OCI-LY3 (cell line): ENCODE results near the gene UBA6.

Experiments
- H2AFZ ChIP-seq: fragments of 200-600, 300-600 bp; shearing (Covaris generic); 2 replicates; pipeline ENCODE4 v1.6.0; 2014; ENCODE audit warnings: antibody characterized with exemption, low read depth, low read length
- H3K27ac ChIP-seq: fragments of 200-600, 300-600 bp; sonication (generic); 2 replicates; pipeline ENCODE4 v1.5.1; 2014; ENCODE audit warnings: mild to moderate bottlenecking, low read length, moderate library complexity, mixed read lengths
- H3K27me3 ChIP-seq: fragments of 200-600, 300-600 bp; sonication (generic); 2 replicates; pipeline ENCODE4 v1.6.1; 2014; ENCODE audit warnings: low read depth, low read length, mixed read lengths
- H3K36me3 ChIP-seq: fragments of 200-600, 300-600 bp; sonication (generic); replicated peaks from 2 replicates; pipeline ENCODE3; 2014; ENCODE audit warnings: low read depth, low read length, mixed read lengths
- H3K4me1 ChIP-seq: fragments of 300-600, 200-600 bp; sonication (generic); 2 replicates; pipeline ENCODE4 v1.6.1; 2014; ENCODE audit warnings: low read length, mixed read lengths
- H3K4me2 ChIP-seq: fragments of 200-600, 300-600 bp; sonication (generic); 2 replicates; pipeline ENCODE4 v1.6.1; 2014; ENCODE audit warnings: low read length, mixed read lengths
- H3K4me3 ChIP-seq: fragments of 300-600, 200-600 bp; sonication (generic); 2 replicates; pipeline ENCODE4 v1.5.1; 2014; ENCODE audit warnings: antibody characterized with exemption, mild to moderate bottlenecking, low read length, moderate library complexity
- H3K79me2 ChIP-seq: fragments of 300-600, 200-600 bp; shearing (Covaris generic); 2 replicates; pipeline ENCODE4 v1.6.1; 2014; ENCODE audit warnings: mild to moderate bottlenecking, low read length, mixed read lengths
- H3K9ac ChIP-seq: fragments of 300-600, 200-600 bp; shearing (Covaris generic); 2 replicates; pipeline ENCODE4 v1.6.0; 2014; ENCODE audit warnings: mild to moderate bottlenecking, low read length, moderate library complexity
- H3K9me3 ChIP-seq: fragments of 200-600, 300-600 bp; shearing (Covaris generic); 2 replicates; pipeline ENCODE4 v1.6.1; 2014; ENCODE audit warnings: low read length, mixed read lengths; ENCODE audit not compliant: insufficient read depth
- H4K20me1 ChIP-seq: fragments of 200-600, 300-600 bp; sonication (generic); 2 replicates; pipeline ENCODE4 v1.6.1; 2016; ENCODE audit warnings: low read length, mixed read lengths; ENCODE audit not compliant: insufficient read depth
- CTCF ChIP-seq: fragments of 200-600, 300-600 bp; sonication (generic); IDR thresholded peaks from 2 replicates; pipeline ENCODE4 v1.5.1; 2014; ENCODE audit warnings: antibody characterized with exemption, low read length, low read depth
- EZH2phosphoT487 ChIP-seq: fragments of 200-600 bp; shearing (Covaris generic); IDR thresholded peaks from 2 replicates; pipeline ENCODE4 v1.6.1; 2018; ENCODE audit warnings: antibody characterized with exemption, mixed run types, low read depth

The UBA6 gene

GRCh38 chr4:67576059-67576466 is 124.9 kb downstream of the UBA6 start:
- no peaks in the 10 kb centered on the region for H3K79me2 ChIP-seq
- H3K4me1 ChIP-seq: peaks cover 26% of the 10 kb centered on the region
- H3K9me3 ChIP-seq: no peaks in the 10 kb centered on the region
- H2AFZ ChIP-seq: peak overlapping the region; percentile 98
- H3K4me2 ChIP-seq: peak overlapping the region; percentile 85
- peak overlapping the region; percentile 75 for H3K27ac ChIP-seq
- peak overlapping the region; percentile 74 for H3K4me3 ChIP-seq
- peak overlapping the region; percentile 60 for H3K9ac ChIP-seq
- H4K20me1 ChIP-seq: no peaks in the 10 kb centered on the region
- H3K36me3 ChIP-seq: no peaks in the 10 kb centered on the region
- TF ChIP-seq EZH2phosphoT487 (no peak), CTCF (no peak)
- H3K27me3 ChIP-seq: no peaks in the 10 kb centered on the region

DNA sequence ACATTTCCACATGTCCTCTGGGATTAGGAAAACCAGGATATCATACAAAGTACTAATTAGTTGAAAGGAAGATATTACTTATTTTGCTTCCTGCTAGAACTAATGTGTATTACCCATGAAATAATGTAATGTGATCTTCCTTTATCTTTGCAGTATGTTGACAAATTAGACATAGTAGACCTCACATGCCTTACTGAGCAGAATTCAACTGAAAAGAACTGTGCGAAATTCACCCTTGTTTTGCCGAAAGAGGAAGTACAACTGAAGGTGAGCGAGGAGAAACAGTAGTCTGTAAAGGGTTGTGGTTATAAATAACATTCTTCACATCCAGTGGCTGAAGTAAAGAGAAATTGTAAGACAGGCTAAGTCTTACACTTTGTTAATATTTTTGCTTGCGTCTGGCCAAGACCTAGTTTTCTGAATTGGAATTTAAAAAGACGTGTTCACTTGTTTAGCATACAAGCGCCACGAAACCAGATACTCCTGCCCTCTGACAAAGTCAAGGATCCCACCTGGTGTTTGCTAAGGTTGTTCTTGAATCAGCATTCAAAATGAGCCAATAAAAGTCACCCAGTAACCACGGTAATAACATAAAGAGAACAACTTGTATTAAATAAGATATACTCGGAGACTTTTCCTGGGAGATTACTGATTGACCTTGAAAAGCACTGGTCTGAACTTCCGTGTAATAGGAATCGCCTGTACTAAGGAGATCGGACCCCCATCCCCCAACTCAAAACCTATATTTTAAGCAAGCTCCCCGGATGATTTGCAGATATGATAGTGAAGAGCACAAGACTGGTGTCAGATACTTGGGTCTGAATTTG is 125.5 kb downstream of the UBA6 start:
- no peak for TF ChIP-seq EZH2phosphoT487
- no peak for TF ChIP-seq CTCF
- no peaks in the 10 kb centered on the region for H4K20me1 ChIP-seq
- no peaks in the 10 kb centered on the region for H3K79me2 ChIP-seq
- H3K4me1 ChIP-seq: peaks cover 26% of the 10 kb centered on the region
- H3K9ac ChIP-seq: peak overlapping the region; percentile 60
- H3K9me3 ChIP-seq: no peaks in the 10 kb centered on the region
- peak overlapping the region; percentile 75 for H3K27ac ChIP-seq
- H3K4me3 ChIP-seq: peak overlapping the region; percentile 74
- H3K4me2 ChIP-seq: peak overlapping the region; percentile 85
- peak overlapping the region; percentile 98 for H2AFZ ChIP-seq
- H3K27me3 ChIP-seq: no peaks in the 10 kb centered on the region
- H3K36me3 ChIP-seq: no peaks in the 10 kb centered on the region

- Histone ChIP-seq H3K4me1 (peaks cover 26% of the 10 kb centered on the region), H4K20me1 (no peaks in the 10 kb centered on the region), H3K4me2 (no peak overlapping the region), H3K9ac (no peak overlapping the region), H3K4me3 (no peak overlapping the region), H3K79me2 (no peaks in the 10 kb centered on the region), H3K27ac (no peak overlapping the region), H3K9me3 (no peaks in the 10 kb centered on the region), H3K27me3 (no peaks in the 10 kb centered on the region), H2AFZ (no peak overlapping the region), H3K36me3 (no peaks in the 10 kb centered on the region)
- no peak for TF ChIP-seq EZH2phosphoT487
- TF ChIP-seq CTCF: no peak
Measured at GRCh38 chr4:67573193-67573592, 127.8 kb downstream of the UBA6 start.

DNA sequence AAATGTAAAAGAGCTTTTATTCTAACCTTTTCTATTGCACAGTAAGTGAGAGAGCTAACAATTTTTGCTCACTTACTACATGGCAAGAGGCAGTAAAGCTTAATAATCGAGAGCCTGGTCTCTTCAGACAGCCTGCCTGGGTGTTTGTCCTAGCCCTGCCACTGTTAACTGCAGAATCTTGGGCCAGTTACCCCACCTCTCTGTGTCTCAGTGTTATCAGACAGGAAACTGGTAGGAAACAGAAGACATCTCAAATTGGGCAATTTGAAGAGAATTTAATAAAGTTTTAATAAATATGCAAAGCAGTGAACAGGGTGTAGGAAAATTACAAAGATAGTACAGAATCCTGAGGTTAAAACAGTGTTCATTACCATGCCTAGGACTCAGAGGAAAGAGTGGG is 129.0 kb downstream of the UBA6 start:
- no peaks in the 10 kb centered on the region for H3K36me3 ChIP-seq
- no peaks in the 10 kb centered on the region for H3K79me2 ChIP-seq
- TF ChIP-seq CTCF: no peak
- TF ChIP-seq EZH2phosphoT487: no peak
- no peaks in the 10 kb centered on the region for H3K27me3 ChIP-seq
- no peak overlapping the region for H2AFZ ChIP-seq
- H4K20me1 ChIP-seq: no peaks in the 10 kb centered on the region
- peaks cover 25% of the 10 kb centered on the region for H3K4me1 ChIP-seq
- no peak overlapping the region for H3K9ac ChIP-seq
- no peak overlapping the region for H3K27ac ChIP-seq
- H3K9me3 ChIP-seq: no peaks in the 10 kb centered on the region
- no peak overlapping the region for H3K4me3 ChIP-seq
- H3K4me2 ChIP-seq: no peak overlapping the region
